ENCODE measurements around the gene OR10H4. TPM values are rescaled to one million over a fixed set of nuclear protein-coding genes. Genes with fewer than 3 reads are reported as not detected.
"Not testable (repeated sequence)": the region's sequence is repeated elsewhere in the genome, so short reads cannot be mapped to it uniquely, and the experiment has no call there.

OR10H4 gene
- polyA plus RNA-seq, 1 donor (not counting 4 experiments of a cell fraction or from before 2014, with no cell fraction given): not detected

- TF ChIP-seq EZH2 (IDR thresholded peaks at IDR 0.05; ENCODE audit: low read length): no peak
- TF ChIP-seq CTCF (optimal IDR thresholded peaks at IDR 0.05 in 1 of 3, IDR thresholded peaks at IDR 0.05 in 1 of 3, conservative IDR thresholded peaks at IDR 0.05 in 1 of 3; ENCODE audit: extremely low read depth in 1 of 3, insufficient read depth in 2 of 3, low read length in 3 of 3): no peak
- no peaks in the 10 kb centered on the region for H3K9me1 ChIP-seq (ENCODE audit: control insufficient read depth, extremely low read depth, insufficient read depth, low read length)
- H2AFZ ChIP-seq (ENCODE audit: control insufficient read depth, low read length): no peak overlapping the region
- no peaks in the 10 kb centered on the region for H3K4me1 ChIP-seq (ENCODE audit: control insufficient read depth, extremely low read depth, insufficient read depth, low read length)
- H3K79me2 ChIP-seq (ENCODE audit: control insufficient read depth, insufficient read depth, low read length): no peaks in the 10 kb centered on the region
- FAIRE-seq (no peak), DNase-seq (ENCODE audit: low read depth, low spot score) (no peak)
- H3K9ac ChIP-seq (ENCODE audit: control insufficient read depth, extremely low read depth, insufficient read depth, low read length): no peak overlapping the region
- H3K9me3 ChIP-seq (ENCODE audit: control insufficient read depth, low read depth, low read length): no peaks in the 10 kb centered on the region
- no peaks in the 10 kb centered on the region for H3K27me3 ChIP-seq (ENCODE audit: control insufficient read depth, extremely low read depth, insufficient read depth, low read length)
- H3K4me2 ChIP-seq (ENCODE audit: control insufficient read depth, extremely low read depth, insufficient read depth, low read depth, low read length): no peak overlapping the region
- H4K20me1 ChIP-seq (ENCODE audit: control insufficient read depth, extremely low read depth, insufficient read depth, low read length): no peaks in the 10 kb centered on the region
- H3K36me3 ChIP-seq (ENCODE audit: control insufficient read depth in 2 of 2, extremely low read depth in 1 of 2, insufficient read depth in 2 of 2, low read length in 2 of 2): no peaks in the 10 kb centered on the region
- dilution Hi-C loops (cut with MboI; ENCODE audit: extremely low pct_ligation_motif_present, low sequenced_read_pairs): no loop called here
- no peak overlapping the region for H3K4me3 ChIP-seq (ENCODE audit: control insufficient read depth in 2 of 3, extremely low read depth in 1 of 3, insufficient read depth in 2 of 3, low read depth in 1 of 3, low read length in 3 of 3)
- H3K27ac ChIP-seq (ENCODE audit: control insufficient read depth, insufficient read depth, low read length): no peak overlapping the region
Observed at GRCh38 chr19:15979293-15979692, 30.5 kb downstream of the OR10H4 start.

GRCh38 chr19:15985831-15986230 lies 37.0 kb downstream of the OR10H4 start:
- H2AFZ ChIP-seq (ENCODE audit: control insufficient read depth, low read length); H3K27ac ChIP-seq (ENCODE audit: control insufficient read depth, insufficient read depth, low read length); H3K9me3 ChIP-seq (ENCODE audit: control insufficient read depth, low read depth, low read length); H4K20me1 ChIP-seq (ENCODE audit: control insufficient read depth, extremely low read depth, insufficient read depth, low read length); H3K79me2 ChIP-seq (ENCODE audit: control insufficient read depth, insufficient read depth, low read length); H3K36me3 ChIP-seq (ENCODE audit: control insufficient read depth in 2 of 2, extremely low read depth in 1 of 2, insufficient read depth in 2 of 2, low read length in 2 of 2); DNase-seq (ENCODE audit: low read depth, low spot score); FAIRE-seq; H3K27me3 ChIP-seq (ENCODE audit: control insufficient read depth, extremely low read depth, insufficient read depth, low read length); H3K9ac ChIP-seq (ENCODE audit: control insufficient read depth, extremely low read depth, insufficient read depth, low read length); H3K4me3 ChIP-seq (ENCODE audit: control insufficient read depth in 2 of 3, extremely low read depth in 1 of 3, insufficient read depth in 2 of 3, low read depth in 1 of 3, low read length in 3 of 3); H3K4me1 ChIP-seq (ENCODE audit: control insufficient read depth, extremely low read depth, insufficient read depth, low read length); dilution Hi-C loops (cut with MboI; ENCODE audit: extremely low pct_ligation_motif_present, low sequenced_read_pairs); H3K9me1 ChIP-seq (ENCODE audit: control insufficient read depth, extremely low read depth, insufficient read depth, low read length); H3K4me2 ChIP-seq (ENCODE audit: control insufficient read depth, extremely low read depth, insufficient read depth, low read depth, low read length): not testable (repeated sequence)

DNA sequence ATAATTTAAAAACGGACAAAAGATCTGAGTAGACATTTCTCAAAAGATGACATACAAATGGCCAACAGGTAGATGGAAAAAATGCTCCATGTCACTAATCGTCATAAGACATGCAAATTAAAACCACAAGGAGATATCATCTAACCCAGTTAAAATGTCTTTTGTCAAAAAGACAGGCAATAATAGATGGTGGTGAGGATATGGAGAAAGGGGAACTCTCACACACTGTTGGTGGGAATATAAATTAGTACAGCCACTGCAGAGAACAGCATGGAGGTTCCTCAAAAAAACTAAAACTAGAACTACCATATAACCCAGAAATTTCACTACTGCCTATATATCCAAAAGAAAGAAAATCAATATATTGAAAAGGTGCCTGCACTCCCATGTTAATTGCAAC lies 37.9 kb downstream of the OR10H4 start:
- Histone ChIP-seq H3K4me2 (ENCODE audit: control insufficient read depth, extremely low read depth, insufficient read depth, low read depth, low read length) (no peak overlapping the region), H4K20me1 (ENCODE audit: control insufficient read depth, extremely low read depth, insufficient read depth, low read length) (no peaks in the 10 kb centered on the region), H3K9me3 (ENCODE audit: control insufficient read depth, low read depth, low read length) (no peaks in the 10 kb centered on the region), H3K79me2 (ENCODE audit: control insufficient read depth, insufficient read depth, low read length) (no peaks in the 10 kb centered on the region), H2AFZ (ENCODE audit: control insufficient read depth, low read length) (no peak overlapping the region), H3K27ac (ENCODE audit: control insufficient read depth, insufficient read depth, low read length) (no peak overlapping the region), H3K4me1 (ENCODE audit: control insufficient read depth, extremely low read depth, insufficient read depth, low read length) (no peaks in the 10 kb centered on the region), H3K4me3 (ENCODE audit: control insufficient read depth in 2 of 3, extremely low read depth in 1 of 3, insufficient read depth in 2 of 3, low read depth in 1 of 3, low read length in 3 of 3) (no peak overlapping the region), H3K9ac (ENCODE audit: control insufficient read depth, extremely low read depth, insufficient read depth, low read length) (no peak overlapping the region), H3K36me3 (ENCODE audit: control insufficient read depth in 2 of 2, extremely low read depth in 1 of 2, insufficient read depth in 2 of 2, low read length in 2 of 2) (no peaks in the 10 kb centered on the region), H3K27me3 (ENCODE audit: control insufficient read depth, extremely low read depth, insufficient read depth, low read length) (no peaks in the 10 kb centered on the region), H3K9me1 (ENCODE audit: control insufficient read depth, extremely low read depth, insufficient read depth, low read length) (no peaks in the 10 kb centered on the region)
- DNase-seq (ENCODE audit: low read depth, low spot score) (no peak), FAIRE-seq (no peak)
- dilution Hi-C loops (cut with MboI; ENCODE audit: extremely low pct_ligation_motif_present, low sequenced_read_pairs): no loop called here
- TF ChIP-seq EZH2 (IDR thresholded peaks at IDR 0.05; ENCODE audit: low read length) (no peak), CTCF (optimal IDR thresholded peaks at IDR 0.05 in 1 of 3, IDR thresholded peaks at IDR 0.05 in 1 of 3, conservative IDR thresholded peaks at IDR 0.05 in 1 of 3; ENCODE audit: extremely low read depth in 1 of 3, insufficient read depth in 2 of 3, low read length in 3 of 3) (no peak)

Measured in keratinocyte (primary cell).